Endothelial cell of umbilical vein (primary cell): ENCODE data around the gene IQGAP2. TPM values are rescaled to one million over a fixed set of nuclear protein-coding genes. Genes with fewer than 3 reads are reported as not detected.

ENCODE experiments used
- BruUV-seq: library from RNA; stranded (reverse); fragments of 400-500 nt; replicated peaks from 2 replicates; lab custom pipeline; 2021; lab: Mats Ljungman, UMichigan
- CTCF ChIA-PET: fragments of 300-600, 350-600 bp; sonication (Branson Sonifier 250); formaldehyde crosslinking; loops from one replicate; lab custom pipeline; 2021; ENCODE audit warnings: antibody characterized with exemption, inconsistent platforms; lab: Charles Lee
- POLR2A ChIA-PET: fragments of 300-600, 350-600 bp; sonication (Branson Sonifier 250); formaldehyde crosslinking; loops from one replicate; lab custom pipeline; 2021; ENCODE audit warnings: antibody characterized with exemption, inconsistent platforms; lab: Charles Lee
- DNase-seq: peaks from one replicate; pipeline ENCODE4 v3.0.0-alpha.2; 2011; ENCODE audit warnings: low read depth, low spot score
- FAIRE-seq: peaks from 2 replicates; lab custom pipeline; 2011; peaks lifted over from hg19 to GRCh38; lab: Jason Lieb, UNC
- H2AFZ ChIP-seq: 2 replicates; pipeline ENCODE4 v1.6.0; 2012; ENCODE audit warnings: low read depth, low read length, control low read depth, inconsistent platforms
- H3K27ac ChIP-seq: 2 replicates; pipeline ENCODE4 v1.5.1; 2011; ENCODE audit warnings: low read depth, mild to moderate bottlenecking, control low read depth, low read length, moderate library complexity; ENCODE audit not compliant: insufficient read depth
- H3K27me3 ChIP-seq, 2 experiments: 2 replicates each; pipeline versions ENCODE4 v1.6.0 to v1.6.1; 2011; ENCODE audit warnings: low read length in 2 of 2, mixed read lengths in 1 of 2; ENCODE audit not compliant: control insufficient read depth in 2 of 2, insufficient read depth in 2 of 2
- H3K36me3 ChIP-seq, 2 experiments: 2 replicates in 1 of 2; 3 replicates in 1 of 2; pipeline ENCODE4 v1.5.1; 2011; ENCODE audit warnings: low read length in 2 of 2, mild to moderate bottlenecking in 1 of 2, moderate library complexity in 1 of 2; ENCODE audit not compliant: control insufficient read depth in 2 of 2, insufficient read depth in 2 of 2; ENCODE audit errors: extremely low read depth in 1 of 2
- H3K4me1 ChIP-seq: 3 replicates; pipeline ENCODE4 v1.5.1; 2011; ENCODE audit warnings: mild to moderate bottlenecking, low read length; ENCODE audit not compliant: control insufficient read depth, insufficient read depth; ENCODE audit errors: extremely low read depth
- H3K4me2 ChIP-seq: 2 replicates; pipeline ENCODE4 v1.6.1; 2011; ENCODE audit warnings: low read length, control low read depth, mixed read lengths; ENCODE audit not compliant: insufficient read depth
- H3K4me3 ChIP-seq, 3 experiments: fragments of 200-600 bp in 1 of 3; sonication (generic), shearing (Covaris generic) in 1 of 3; replicated peaks in 1 of 3; 2 replicates each; pipeline ENCODE4 v1.5.1; 2011 to 2016; ENCODE audit warnings: control low read depth in 3 of 3, low read length in 3 of 3, mild to moderate bottlenecking in 2 of 3, inconsistent platforms in 1 of 3, low read depth in 1 of 3, moderate library complexity in 1 of 3; ENCODE audit not compliant: insufficient read depth in 1 of 3
- H3K79me2 ChIP-seq: 2 replicates; pipeline ENCODE4 v1.6.0; 2012; ENCODE audit warnings: low read length, inconsistent platforms; ENCODE audit not compliant: control insufficient read depth, insufficient read depth
- H3K9ac ChIP-seq: replicated peaks from 2 replicates; pipeline ENCODE3; 2011; ENCODE audit warnings: low read length, control low read depth; ENCODE audit not compliant: insufficient read depth; ENCODE audit errors: extremely low read depth
- H3K9me1 ChIP-seq: replicated peaks from 3 replicates; pipeline ENCODE4 v1.6.0; 2011; ENCODE audit warnings: mild to moderate bottlenecking, low read length; ENCODE audit not compliant: control insufficient read depth, insufficient read depth; ENCODE audit errors: extremely low read depth
- H3K9me3 ChIP-seq: replicated peaks from 2 replicates; pipeline ENCODE4 v1.5.1; 2012; ENCODE audit warnings: low read length, inconsistent platforms; ENCODE audit not compliant: control insufficient read depth, insufficient read depth
- H4K20me1 ChIP-seq: replicated peaks from 2 replicates; pipeline ENCODE3; 2011; ENCODE audit warnings: mild to moderate bottlenecking, low read length; ENCODE audit not compliant: control insufficient read depth, insufficient read depth; ENCODE audit errors: extremely low read depth
- EZH2 ChIP-seq: IDR thresholded peaks from 2 replicates; pipeline ENCODE4 v1.6.1; 2012; ENCODE audit warnings: borderline replicate concordance, low read depth, mild to moderate bottlenecking, moderate library complexity, low read length, inconsistent platforms; ENCODE audit not compliant: severe bottlenecking
- FOS ChIP-seq: IDR thresholded peaks from 2 replicates; pipeline ENCODE4 v1.6.1; 2011; ENCODE audit warnings: mild to moderate bottlenecking, low read length, moderate library complexity, borderline replicate concordance; ENCODE audit not compliant: insufficient read depth
- GATA2 ChIP-seq: IDR thresholded peaks from 2 replicates; pipeline ENCODE4 v1.7.0; 2011; ENCODE audit warnings: low read depth, mild to moderate bottlenecking, moderate library complexity, mixed read lengths, low read length; ENCODE audit not compliant: insufficient read length, insufficient read depth
- JUN ChIP-seq: IDR thresholded peaks from 2 replicates; pipeline ENCODE4 v1.6.1; 2011; ENCODE audit warnings: borderline replicate concordance, low read depth; ENCODE audit not compliant: insufficient read length, insufficient read depth
- MYC ChIP-seq: IDR thresholded peaks from one replicate; pipeline ENCODE4 v1.6.1; 2011; ENCODE audit warnings: mild to moderate bottlenecking, low read depth, low read length
- dilution Hi-C: fragments of 300-500 bp; cut with MboI; formaldehyde crosslinking; loops from one replicate; pipeline ENCODE4 v1.15.0; 2019; ENCODE audit warnings: low sequenced_read_pairs; ENCODE audit not compliant: extremely low pct_ligation_motif_present
- intact Hi-C: fragments of 100-400 bp; cut with micrococcal nuclease; formaldehyde crosslinking; loops from one replicate; pipeline ENCODE4 v1.10.0; 2022
- polyA plus RNA-seq, 4 experiments: library from polyadenylated mRNA; depleted of rRNA in 3 of 4; stranded (reverse) in 3 of 4; unstranded in 1 of 4; fragments of >200 nt; gene quantifications; 2 replicates each; pipeline versions ENCODE4 v1.2.1 to v1.2.3, GENCODE V29; 2011 to 2012; ENCODE audit warnings: missing spikeins in 1 of 4
- total RNA-seq: library from RNA; stranded (reverse); gene quantifications from 2 replicates; pipeline ENCODE4 v1.2.3, GENCODE V29; 2021
- TF ChIP-seq, protein P1 (sequence below): IDR thresholded peaks from 2 replicates; pipeline ENCODE4 v1.6.1; 2011; ENCODE audit not compliant: insufficient read depth, insufficient read length

IQGAP2 gene
- total and polyA plus RNA-seq, 2 donors (not counting 3 experiments of a cell fraction or from before 2014, with no cell fraction given) = 4.5 to 4.7 TPM

DNA sequence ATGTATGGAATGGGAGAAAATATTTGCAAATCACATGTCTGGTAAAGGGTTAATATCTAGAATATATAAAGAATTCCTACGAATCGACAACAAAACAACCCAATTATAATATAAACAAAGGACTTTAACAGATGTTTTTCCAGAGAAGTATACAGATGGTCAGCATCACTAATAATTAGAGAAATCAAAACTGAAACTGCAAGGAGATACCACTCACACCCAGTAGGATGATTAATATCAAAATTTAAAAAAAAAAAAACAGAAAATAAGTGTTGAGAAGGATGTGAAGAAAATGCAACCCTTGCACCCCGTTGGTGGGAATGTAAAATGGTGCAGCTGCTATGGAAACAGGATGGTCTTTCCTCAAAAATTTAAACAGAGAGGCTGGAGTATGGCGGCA, 278.2 kb downstream of the IQGAP2 start:
- no peak overlapping the region for H3K4me2 ChIP-seq
- H3K36me3 ChIP-seq = no peaks in the 10 kb centered on the region
- no peak overlapping the region for H2AFZ ChIP-seq
- H3K9ac ChIP-seq = no peak overlapping the region
- no peak overlapping the region for H3K4me3 ChIP-seq
- dilution Hi-C loops = loop anchor here (25.0 kb wide), 1 partner anchor 131 kb away; the partner anchor contains the start of gene F2RL1
- H3K27ac ChIP-seq = no peak overlapping the region
- intact Hi-C loops = no loop called here
- no peaks in the 10 kb centered on the region for H3K9me3 ChIP-seq
- H3K9me1 ChIP-seq = no peaks in the 10 kb centered on the region
- DNase-seq (no peak), FAIRE-seq (no peak)
- no peaks in the 10 kb centered on the region for H4K20me1 ChIP-seq
- no peaks in the 10 kb centered on the region for H3K27me3 ChIP-seq
- TF ChIP-seq FOS (no peak), MYC (no peak)
- TF ChIP-seq, protein P1, sequence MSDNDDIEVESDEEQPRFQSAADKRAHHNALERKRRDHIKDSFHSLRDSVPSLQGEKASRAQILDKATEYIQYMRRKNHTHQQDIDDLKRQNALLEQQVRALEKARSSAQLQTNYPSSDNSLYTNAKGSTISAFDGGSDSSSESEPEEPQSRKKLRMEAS = no peak
- CTCF ChIA-PET = no interaction called here
- no TSS peak for BruUV-seq
- POLR2A ChIA-PET = no interaction called here
- peaks cover 23% of the 10 kb centered on the region for H3K4me1 ChIP-seq
- no peaks in the 10 kb centered on the region for H3K79me2 ChIP-seq

DNA sequence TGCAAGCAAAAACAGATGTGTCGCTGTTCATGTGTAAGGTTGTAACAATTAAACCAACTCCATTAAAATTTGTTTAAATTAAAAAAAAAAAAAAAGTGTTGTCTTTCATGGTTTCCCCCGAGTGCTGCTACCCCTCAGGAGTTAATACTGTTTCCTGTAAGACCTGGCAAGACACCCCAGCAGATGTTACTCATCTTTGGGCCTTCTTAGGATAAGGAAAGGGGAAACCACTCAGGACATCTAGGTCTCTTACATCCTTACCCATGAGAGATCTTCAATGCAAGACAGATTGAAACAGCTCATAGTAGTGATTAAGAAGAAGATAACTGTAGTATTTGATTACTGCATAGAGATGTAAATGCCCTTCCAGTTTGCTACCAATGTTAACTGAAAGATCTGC, 279.3 kb downstream of the IQGAP2 start:
- FAIRE-seq = no peak
- Histone ChIP-seq H2AFZ (no peak overlapping the region), H3K4me2 (no peak overlapping the region), H3K9me1 (no peaks in the 10 kb centered on the region), H3K9me3 (no peaks in the 10 kb centered on the region), H3K27ac (no peak overlapping the region), H3K27me3 (no peaks in the 10 kb centered on the region), H3K4me1 (peaks cover 23% of the 10 kb centered on the region), H3K9ac (no peak overlapping the region), H4K20me1 (no peaks in the 10 kb centered on the region), H3K36me3 (no peaks in the 10 kb centered on the region), H3K4me3 (no peak overlapping the region), H3K79me2 (no peaks in the 10 kb centered on the region)
- no peak for DNase-seq
- no TSS peak for BruUV-seq
- TF ChIP-seq EZH2 = no peak
- TF ChIP-seq GATA2 = no peak
- no peak for TF ChIP-seq JUN
- intact Hi-C loops (no loop called here), dilution Hi-C loops (loop anchor here (25.0 kb wide), 1 partner anchor 130 kb away; the partner anchor contains the start of gene F2RL1)
- CTCF ChIA-PET = no interaction called here
- POLR2A ChIA-PET = interaction anchor here (0.8 kb wide), 1 partner anchor 40 kb away, joined by 4 read pairs; no protein-coding TSS in a partner anchor
